ENCODE measurements around the gene MALAT1.
"Not testable (repeated sequence)": the region's sequence is repeated elsewhere in the genome, so short reads cannot be mapped to it uniquely, and the experiment has no call there.

MALAT1 gene

GRCh38 chr11:65521777-65522521 lies 23.1 kb downstream of the MALAT1 start:
- H2BK15ac ChIP-seq (ENCODE audit: low read depth, poor library complexity, severe bottlenecking); H2BK120ac ChIP-seq (ENCODE audit: low read depth, low read length); H3K4ac ChIP-seq (ENCODE audit: low read depth in 1 of 2, low read length in 2 of 2); H4K91ac ChIP-seq (ENCODE audit: low read length); H2BK12ac ChIP-seq (ENCODE audit: low read length in 2 of 2); H3K14ac ChIP-seq (ENCODE audit: low read length in 2 of 2); H3K79me1 ChIP-seq (replicated peaks; ENCODE audit: low read length, poor library complexity, severe bottlenecking); H2AFZ ChIP-seq (ENCODE audit: low read depth, low read length); H3K23ac ChIP-seq (ENCODE audit: low read length in 2 of 2); H3K9me3 ChIP-seq (ENCODE audit: control insufficient read depth, low read length); H3K9ac ChIP-seq (ENCODE audit: low read length); H4K8ac ChIP-seq (ENCODE audit: low read length); H2BK5ac ChIP-seq (ENCODE audit: low read depth, low read length, poor library complexity, severe bottlenecking); H3K27me3 ChIP-seq (ENCODE audit: control insufficient read depth in 1 of 2, insufficient read depth in 1 of 2, low read length in 2 of 2); H3K4me3 ChIP-seq (ENCODE audit: insufficient read depth in 1 of 2, low read depth in 1 of 2, low read length in 2 of 2); H3K4me2 ChIP-seq (ENCODE audit: low read length, poor library complexity, severe bottlenecking); H3K18ac ChIP-seq (ENCODE audit: low read depth in 1 of 2, low read length in 2 of 2): not testable (repeated sequence)
- H2AK5ac ChIP-seq (ENCODE audit: low read length, severe bottlenecking): peak overlapping the region; percentile 35
- DNase-seq: peak; percentile 86
- peaks cover 33% of the 10 kb centered on the region for H3K4me1 ChIP-seq (ENCODE audit: control insufficient read depth, insufficient read depth, low read depth, low read length)
- peaks cover 8 to 12% of the 10 kb centered on the region in 2 experiments for H3K36me3 ChIP-seq (ENCODE audit: control insufficient read depth in 1 of 2, insufficient read depth in 2 of 2, low read depth in 1 of 2, low read length in 2 of 2)
- peak overlapping the region; percentile 73 for H3K27ac ChIP-seq (ENCODE audit: low read length, poor library complexity, severe bottlenecking)
- 37% methylated on average over 13 of the region's 20 CpGs for WGBS

GRCh38 chr11:65522718-65523630 lies 24.1 kb downstream of the MALAT1 start:
- not testable (repeated sequence) for H4K8ac ChIP-seq (ENCODE audit: low read length); H3K27me3 ChIP-seq (ENCODE audit: control insufficient read depth in 1 of 2, insufficient read depth in 1 of 2, low read length in 2 of 2); H3K4me3 ChIP-seq (ENCODE audit: insufficient read depth in 1 of 2, low read depth in 1 of 2, low read length in 2 of 2); H2BK15ac ChIP-seq (ENCODE audit: low read depth, poor library complexity, severe bottlenecking); H2BK120ac ChIP-seq (ENCODE audit: low read depth, low read length); H3K4ac ChIP-seq (ENCODE audit: low read depth in 1 of 2, low read length in 2 of 2); H3K9ac ChIP-seq (ENCODE audit: low read length); H3K18ac ChIP-seq (ENCODE audit: low read depth in 1 of 2, low read length in 2 of 2); H2BK12ac ChIP-seq (ENCODE audit: low read length in 2 of 2); H2AFZ ChIP-seq (ENCODE audit: low read depth, low read length); H2AK5ac ChIP-seq (ENCODE audit: low read length, severe bottlenecking); H4K91ac ChIP-seq (ENCODE audit: low read length); H3K23ac ChIP-seq (ENCODE audit: low read length in 2 of 2); H3K9me3 ChIP-seq (ENCODE audit: control insufficient read depth, low read length); H3K14ac ChIP-seq (ENCODE audit: low read length in 2 of 2); H2BK5ac ChIP-seq (ENCODE audit: low read depth, low read length, poor library complexity, severe bottlenecking)
- H3K27ac ChIP-seq (ENCODE audit: low read length, poor library complexity, severe bottlenecking): peak overlapping the region; percentile 80
- H3K79me1 ChIP-seq (replicated peaks; ENCODE audit: low read length, poor library complexity, severe bottlenecking): peaks cover 11% of the 10 kb centered on the region
- H3K4me2 ChIP-seq (ENCODE audit: low read length, poor library complexity, severe bottlenecking): peak overlapping the region; percentile 56
- H3K36me3 ChIP-seq (ENCODE audit: control insufficient read depth in 1 of 2, insufficient read depth in 2 of 2, low read depth in 1 of 2, low read length in 2 of 2): peaks cover 17 to 18% of the 10 kb centered on the region in 2 experiments
- WGBS: 57% methylated on average over 15 of the region's 18 CpGs
- peaks cover 34% of the 10 kb centered on the region for H3K4me1 ChIP-seq (ENCODE audit: control insufficient read depth, insufficient read depth, low read depth, low read length)
- DNase-seq: peak; percentile 62

GRCh38 chr11:65523631-65523968 lies 24.8 kb downstream of the MALAT1 start:
- H4K8ac ChIP-seq (ENCODE audit: low read length); H3K23ac ChIP-seq (ENCODE audit: low read length in 2 of 2); H3K4me3 ChIP-seq (ENCODE audit: insufficient read depth in 1 of 2, low read depth in 1 of 2, low read length in 2 of 2): not testable (repeated sequence)

More at GRCh38 chr11:65523631-65523968, 24.8 kb downstream of the MALAT1 start:
- WGBS: 88% methylated on average over 7 of the region's 7 CpGs
- not testable (repeated sequence) for H2BK5ac ChIP-seq (ENCODE audit: low read depth, low read length, poor library complexity, severe bottlenecking); H3K4ac ChIP-seq (ENCODE audit: low read depth in 1 of 2, low read length in 2 of 2); H2BK15ac ChIP-seq (ENCODE audit: low read depth, poor library complexity, severe bottlenecking); H3K27me3 ChIP-seq (ENCODE audit: control insufficient read depth in 1 of 2, insufficient read depth in 1 of 2, low read length in 2 of 2); H2AFZ ChIP-seq (ENCODE audit: low read depth, low read length); DNase-seq; H2BK120ac ChIP-seq (ENCODE audit: low read depth, low read length); H4K91ac ChIP-seq (ENCODE audit: low read length); H3K14ac ChIP-seq (ENCODE audit: low read length in 2 of 2); H3K4me2 ChIP-seq (ENCODE audit: low read length, poor library complexity, severe bottlenecking); H3K9me3 ChIP-seq (ENCODE audit: control insufficient read depth, low read length)
- H3K27ac ChIP-seq (ENCODE audit: low read length, poor library complexity, severe bottlenecking): peak overlapping the region; percentile 80
- H2BK12ac ChIP-seq (ENCODE audit: low read length in 2 of 2): peak overlapping the region in 1 of 2 experiments; percentile 95
- peak overlapping the region; percentile 81 for H3K9ac ChIP-seq (ENCODE audit: low read length)
- H3K79me1 ChIP-seq (replicated peaks; ENCODE audit: low read length, poor library complexity, severe bottlenecking): peaks cover 11% of the 10 kb centered on the region
- peak overlapping the region; percentile 4 for H2AK5ac ChIP-seq (ENCODE audit: low read length, severe bottlenecking)
- peaks cover 34% of the 10 kb centered on the region for H3K4me1 ChIP-seq (ENCODE audit: control insufficient read depth, insufficient read depth, low read depth, low read length)
- H3K18ac ChIP-seq (ENCODE audit: low read depth in 1 of 2, low read length in 2 of 2): peak overlapping the region in 1 of 2 experiments; percentile 94
- H3K36me3 ChIP-seq (ENCODE audit: control insufficient read depth in 1 of 2, insufficient read depth in 2 of 2, low read depth in 1 of 2, low read length in 2 of 2): peaks cover 22 to 23% of the 10 kb centered on the region in 2 experiments

Measured in mesenchymal stem cell (in vitro differentiated cells and primary cell).